GM18951 (cell line): ENCODE data around the gene PRKAR2B.

Experiments
- POLR2A ChIP-seq: IDR thresholded peaks from 4 replicates; pipeline ENCODE4 v1.6.1; 2011; ENCODE audit warnings: mild to moderate bottlenecking; ENCODE audit not compliant: insufficient read length, insufficient read depth; ENCODE audit errors: extremely low read depth
- in situ Hi-C: fragments of 300-500 bp; cut with MboI; formaldehyde crosslinking; loops from one replicate; pipeline ENCODE4 v1.12.0; 2022; ENCODE audit warnings: low sequenced_read_pairs, mixed read lengths, inconsistent platforms; ENCODE audit not compliant: unreplicated experiment

PRKAR2B gene

DNA sequence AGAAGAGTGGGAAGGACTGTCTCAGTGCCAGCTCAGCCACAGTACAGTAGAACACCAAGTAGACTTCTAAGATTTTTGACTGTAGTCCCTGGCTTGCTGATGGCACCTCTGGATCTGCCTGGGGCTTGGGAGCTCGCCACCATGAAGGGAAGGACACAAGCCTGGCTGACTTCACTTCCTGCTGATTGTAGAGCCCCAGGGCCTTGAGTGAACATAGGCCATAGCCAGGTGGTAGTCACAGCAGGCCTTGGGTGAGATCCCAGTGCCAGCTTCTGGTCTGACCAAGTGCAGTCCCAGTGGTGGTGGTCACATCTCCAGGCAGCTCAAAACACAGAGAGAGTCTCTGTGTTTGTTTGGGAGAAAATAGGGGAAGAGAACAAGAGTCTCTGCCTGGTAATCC lies 66.7 kb downstream of the PRKAR2B start:
- in situ Hi-C loops = no loop called here
- no peak for TF ChIP-seq POLR2A

DNA sequence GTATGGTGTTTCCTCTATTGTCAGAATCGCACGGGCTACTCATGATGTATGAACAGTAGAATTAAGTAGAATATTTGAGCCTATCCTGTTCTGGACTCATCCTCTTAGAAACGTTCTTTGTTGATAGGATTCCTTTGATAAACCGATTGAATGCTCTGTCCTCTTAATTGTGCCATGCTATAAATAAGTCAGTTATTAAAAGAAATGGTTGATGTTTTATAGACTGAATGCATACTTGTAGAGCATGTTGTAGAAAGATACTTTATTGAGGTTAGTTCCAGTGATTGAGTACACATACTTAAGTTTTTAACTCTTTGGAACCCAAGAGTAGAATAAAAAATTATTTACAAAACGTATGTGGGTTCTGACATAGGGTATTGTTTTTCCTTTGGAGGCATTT lies 69.4 kb downstream of the PRKAR2B start:
- no peak for TF ChIP-seq POLR2A
- in situ Hi-C loops = no loop called here

DNA sequence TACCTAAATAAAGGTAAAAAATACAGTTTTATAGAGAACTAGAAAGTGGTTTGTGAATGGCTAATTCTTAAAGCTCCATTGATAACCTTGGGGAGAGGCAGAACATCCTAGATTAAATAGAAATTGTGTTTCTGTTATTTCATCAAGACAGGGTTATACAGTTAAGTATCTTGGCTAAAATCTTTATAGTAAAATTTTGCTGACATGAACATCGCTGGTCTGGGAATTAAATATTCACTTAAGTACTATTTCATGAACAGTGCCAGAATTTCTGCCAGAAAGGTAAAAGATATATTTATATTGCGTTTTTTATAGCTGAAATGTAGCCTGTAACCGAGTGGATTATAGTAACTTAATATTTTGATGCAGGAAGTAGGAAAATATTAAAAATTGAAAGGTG lies 70.6 kb downstream of the PRKAR2B start:
- in situ Hi-C loops = no loop called here
- no peak for TF ChIP-seq POLR2A

DNA sequence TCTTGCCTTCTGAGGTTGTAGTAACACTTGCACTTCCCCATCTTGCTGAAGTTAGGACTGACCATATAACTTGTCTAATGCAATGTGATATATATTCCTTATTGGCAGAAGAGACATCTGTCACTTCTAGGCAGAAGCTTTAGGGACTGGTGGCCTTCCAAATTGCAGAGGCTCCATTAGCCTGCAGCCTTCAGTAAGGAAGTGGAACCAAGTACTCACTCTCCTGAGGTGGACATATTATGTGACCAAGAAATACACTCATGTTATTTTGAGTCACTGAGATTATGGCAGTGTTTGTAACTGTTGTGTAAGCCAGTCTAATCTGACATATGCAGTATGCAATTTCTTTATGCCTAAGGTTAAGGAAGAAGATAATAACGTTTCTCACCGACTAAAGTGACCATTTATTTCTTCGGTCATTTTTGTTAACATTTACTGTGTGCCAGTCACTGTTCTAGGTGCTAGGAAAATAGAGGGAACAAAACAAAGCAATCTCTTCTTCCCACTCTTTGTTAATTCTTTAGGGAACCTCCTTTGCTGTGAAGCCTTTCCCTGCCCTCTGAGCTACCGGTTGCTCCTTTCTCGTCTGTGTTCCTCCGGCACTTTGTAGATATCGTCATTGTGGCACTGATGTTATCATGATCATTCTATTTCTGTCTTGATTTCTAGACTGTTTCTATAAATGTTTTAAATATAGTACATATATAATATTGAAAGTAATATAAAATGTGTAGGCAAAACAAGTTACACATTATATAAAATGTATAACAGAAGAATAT lies 71.4 kb downstream of the PRKAR2B start:
- no peak for TF ChIP-seq POLR2A
- in situ Hi-C loops = no loop called here

DNA sequence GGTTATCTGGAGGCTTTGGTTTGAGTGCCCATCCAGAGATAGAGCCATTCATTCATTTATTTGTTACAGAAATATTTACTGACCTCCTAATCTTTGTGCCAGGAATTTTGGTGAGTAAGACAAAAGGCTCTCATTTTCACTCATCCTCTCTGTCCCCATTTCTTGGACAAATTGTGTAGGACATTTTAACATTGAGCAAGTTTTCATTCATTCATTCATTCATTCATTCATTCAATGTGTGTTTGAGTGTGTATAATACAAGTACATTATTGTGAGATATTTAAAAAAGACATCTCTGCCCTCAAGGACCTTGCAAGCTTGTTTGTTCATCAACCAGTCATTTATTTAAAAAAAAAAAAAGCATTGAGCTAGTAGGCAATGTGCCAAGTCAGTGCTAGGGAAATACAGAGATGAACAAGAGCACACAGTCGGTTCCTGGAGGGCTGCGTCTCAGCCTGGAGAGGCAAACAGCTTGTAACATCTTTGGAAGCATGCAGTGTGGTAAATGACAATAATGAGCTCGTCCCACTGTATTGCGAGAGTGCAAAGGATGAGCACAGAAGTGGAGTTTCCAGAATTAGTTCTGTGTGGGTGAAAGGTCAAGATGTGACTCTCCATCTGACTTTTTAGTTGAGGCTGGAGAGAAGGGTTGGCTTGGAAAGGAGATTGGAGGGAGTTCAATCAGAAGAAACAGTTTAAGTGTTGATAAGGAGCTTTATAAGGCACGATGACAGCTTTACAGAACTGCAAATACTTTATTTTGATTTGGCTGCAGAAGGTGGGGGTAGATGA lies 73.8 kb downstream of the PRKAR2B start:
- in situ Hi-C loops = no loop called here
- no peak for TF ChIP-seq POLR2A

DNA sequence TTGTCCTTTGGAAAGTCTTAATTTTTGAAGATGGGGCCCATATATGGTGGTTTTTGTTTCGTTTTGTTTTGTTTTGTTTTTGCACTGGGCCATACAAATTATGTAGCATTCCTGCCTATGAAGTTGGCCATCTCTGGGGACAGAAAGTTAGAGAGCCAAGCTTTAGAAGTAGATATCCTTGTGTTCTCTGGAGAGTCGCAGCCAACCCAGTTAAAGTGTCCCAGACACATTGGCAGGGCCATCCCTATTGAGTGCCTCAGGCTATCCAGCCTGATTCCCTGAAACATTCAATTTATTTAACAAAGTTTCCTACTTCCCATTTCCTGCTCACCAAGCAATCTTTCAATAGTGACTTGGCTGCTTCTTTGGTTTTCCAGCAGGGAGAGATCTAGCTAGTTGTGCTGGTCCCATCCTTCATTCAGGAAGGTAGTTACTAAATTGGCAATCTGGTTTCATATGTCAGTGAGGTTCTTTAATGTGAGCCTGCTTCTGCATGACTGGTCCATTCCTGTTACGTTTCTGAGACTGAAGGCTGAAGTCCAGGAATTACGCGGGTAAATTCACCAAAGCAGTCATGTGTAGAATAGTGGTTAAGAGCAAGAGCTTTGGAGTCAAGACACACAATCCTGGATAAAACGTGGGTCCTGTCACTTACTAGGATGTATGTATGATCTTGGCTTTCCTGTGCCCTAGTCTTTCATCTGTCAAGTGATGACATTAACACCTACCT lies 75.0 kb downstream of the PRKAR2B start:
- in situ Hi-C loops = no loop called here
- no peak for TF ChIP-seq POLR2A

DNA sequence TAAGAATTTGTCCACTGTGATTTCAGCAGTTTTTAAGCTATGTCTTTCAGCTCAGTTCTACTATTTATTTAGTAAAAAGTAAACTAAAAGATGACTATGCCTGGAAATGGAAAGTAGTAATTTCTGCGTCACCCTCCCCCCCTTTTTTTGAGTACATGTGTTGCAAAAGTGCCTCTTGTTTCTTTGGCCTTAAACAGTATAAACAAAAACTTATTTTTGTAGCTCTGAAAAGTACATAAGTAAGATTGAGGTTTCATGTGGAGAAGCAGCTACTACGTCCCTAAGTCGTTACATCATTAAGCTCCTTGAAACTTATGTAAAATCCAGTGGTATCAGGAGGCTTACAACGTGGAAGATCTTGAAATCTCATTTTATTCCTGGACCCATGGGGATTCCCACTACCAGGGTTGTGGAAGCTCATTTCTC lies 78.0 kb downstream of the PRKAR2B start:
- in situ Hi-C loops = no loop called here
- no peak for TF ChIP-seq POLR2A

DNA sequence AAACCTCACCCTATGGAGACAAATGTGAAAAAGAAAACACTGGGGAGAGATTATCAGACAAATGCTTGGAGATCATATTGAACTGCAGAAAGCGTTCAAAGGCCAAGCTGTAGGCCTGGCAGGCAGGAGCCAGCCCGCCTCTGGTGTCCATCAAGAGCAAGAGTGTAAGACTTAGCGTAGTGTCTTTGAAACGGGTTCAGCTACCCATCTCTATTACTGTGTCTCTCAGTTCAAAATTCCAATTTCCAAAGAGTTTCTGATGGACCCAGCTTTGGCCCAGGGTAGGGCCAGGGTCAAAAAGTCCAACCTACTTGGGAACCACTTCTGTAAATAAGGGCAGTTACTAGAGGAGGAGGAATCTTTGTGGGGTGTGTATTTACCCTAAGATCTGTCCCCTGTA lies 78.9 kb downstream of the PRKAR2B start:
- in situ Hi-C loops = no loop called here

DNA sequence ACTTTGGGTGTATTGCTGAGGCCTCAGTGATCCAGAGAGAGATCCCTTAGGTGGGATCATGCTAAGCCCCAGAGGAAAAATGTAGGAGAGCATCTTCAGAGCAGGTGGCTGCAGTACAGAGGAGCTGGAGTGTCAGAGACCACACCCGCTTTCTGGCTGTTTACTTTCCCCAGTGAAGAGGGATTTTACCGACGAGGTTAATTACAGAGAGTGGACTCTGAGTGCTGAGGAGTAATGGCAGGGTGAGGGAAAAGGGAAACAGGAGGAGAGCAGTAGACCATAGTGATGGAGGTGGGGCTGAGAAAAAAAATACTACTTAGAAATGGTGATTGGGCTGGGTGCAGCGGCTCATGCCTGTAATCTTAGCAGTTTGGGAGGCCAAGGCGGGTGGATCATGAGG lies 81.0 kb downstream of the PRKAR2B start:
- no peak for TF ChIP-seq POLR2A
- in situ Hi-C loops = loop anchor here (25.0 kb wide), 1 partner anchor 588 kb away; no protein-coding TSS in a partner anchor

More for the DNA sequence above, 78.9 kb downstream of the PRKAR2B start:
- TF ChIP-seq POLR2A = no peak

DNA sequence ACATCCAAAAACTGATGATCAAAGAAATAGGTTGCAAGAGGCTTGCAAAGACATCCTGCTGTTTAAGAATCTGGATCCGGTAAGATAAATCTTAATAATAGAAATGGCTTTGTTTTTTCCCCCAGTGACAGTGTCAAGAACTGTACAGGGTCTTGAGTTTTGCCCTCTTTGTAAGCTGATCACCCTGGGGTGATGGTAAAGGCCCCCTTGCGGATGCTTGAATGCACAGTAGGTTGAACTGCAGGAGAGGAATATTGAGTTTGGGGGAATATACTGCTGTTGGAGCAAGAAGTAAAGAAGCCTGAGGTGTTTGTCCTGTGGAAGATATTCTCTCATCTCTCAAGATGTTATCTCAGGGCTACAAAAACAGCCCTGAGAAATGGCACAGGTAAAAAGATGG lies 83.7 kb downstream of the PRKAR2B start:
- TF ChIP-seq POLR2A = no peak
- in situ Hi-C loops = loop anchor here (25.0 kb wide), 1 partner anchor 591 kb away; no protein-coding TSS in a partner anchor

DNA sequence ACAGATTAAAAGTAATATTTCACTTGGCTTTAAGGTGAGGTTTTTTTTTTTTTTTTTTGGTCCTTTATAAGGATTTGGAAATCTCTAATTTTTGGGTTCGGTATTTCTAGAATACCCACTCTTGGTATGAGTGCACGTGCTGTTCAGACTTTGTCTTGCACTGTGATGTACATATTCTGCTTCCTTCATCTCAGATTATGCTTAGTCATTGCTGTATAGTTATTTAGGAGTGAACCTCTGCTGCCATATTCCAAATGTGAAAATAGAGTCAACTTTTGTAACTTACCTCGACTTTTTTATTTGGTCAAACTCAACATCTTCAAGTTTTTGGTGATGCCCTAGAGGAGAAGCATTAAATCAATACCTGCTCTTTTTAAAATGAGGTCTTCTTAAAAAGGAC lies 84.2 kb downstream of the PRKAR2B start:
- in situ Hi-C loops = loop anchor here (25.0 kb wide), 1 partner anchor 591 kb away; no protein-coding TSS in a partner anchor
- TF ChIP-seq POLR2A = no peak

DNA sequence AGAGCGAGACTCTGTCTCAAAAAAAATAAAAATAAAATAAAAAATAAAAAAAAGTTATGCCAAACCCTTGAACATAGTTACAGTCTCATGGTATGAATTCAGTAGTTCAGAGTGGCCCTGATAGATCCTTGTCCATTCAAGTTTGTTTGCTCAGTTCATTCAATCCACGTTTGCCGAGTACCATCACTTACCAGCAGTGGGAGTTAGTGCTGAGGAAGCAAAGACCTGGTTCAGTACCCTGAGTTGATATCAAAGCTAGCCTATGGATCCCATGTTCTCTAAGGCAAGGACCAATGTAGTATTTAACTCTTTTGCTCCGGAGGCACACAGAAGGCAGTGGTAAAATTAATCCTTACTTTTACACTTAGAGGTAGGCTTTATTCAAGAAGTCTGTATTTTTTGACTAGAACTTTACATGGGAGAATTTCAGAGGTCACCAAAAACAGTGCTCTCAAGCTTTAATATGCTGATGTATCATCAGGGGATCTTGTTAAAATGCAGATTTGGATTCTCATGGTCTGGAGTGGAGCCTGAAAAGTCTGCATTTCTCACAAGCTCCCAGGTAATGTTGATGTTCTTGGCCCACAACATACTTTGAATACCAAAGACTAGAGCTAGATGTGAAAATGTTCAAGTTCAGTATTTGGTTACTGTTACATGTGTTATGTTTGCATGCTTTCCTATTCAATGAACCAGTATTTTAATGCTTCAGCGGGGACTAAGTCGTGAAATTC lies 86.1 kb downstream of the PRKAR2B start:
- TF ChIP-seq POLR2A = no peak
- in situ Hi-C loops = loop anchor here (25.0 kb wide), 1 partner anchor 593 kb away; no protein-coding TSS in a partner anchor
